H1 (cell line): ENCODE results near the gene R3HDM2. TPM values are rescaled to one million over a fixed set of nuclear protein-coding genes. Genes with fewer than 3 reads are reported as not detected.

ENCODE experiments used
- CTCF ChIA-PET: fragments of 300-600 bp; sonication (Branson Sonifier 250); formaldehyde crosslinking; loops from one replicate; lab custom pipeline; 2021; ENCODE audit not compliant: partially characterized antibody; lab: Charles Lee
- POLR2A ChIA-PET: fragments of 300-600 bp; sonication (Branson Sonifier 250); formaldehyde crosslinking; loops from one replicate; lab custom pipeline; 2021; ENCODE audit warnings: inconsistent platforms; ENCODE audit not compliant: partially characterized antibody; lab: Charles Lee
- DNase-seq, 2 experiments: peaks; one replicate each; pipeline versions ENCODE4 v3.0.0 to v3.0.0-alpha.2; 2010 to 2022; ENCODE audit warnings: low spot score in 2 of 2, low read depth in 1 of 2, mixed read lengths in 1 of 2
- FAIRE-seq: peaks from 2 replicates; lab custom pipeline; 2011; peaks lifted over from hg19 to GRCh38; lab: Jason Lieb, UNC
- H2AFZ ChIP-seq: 2 replicates; pipeline ENCODE4 v1.8.1; 2012; ENCODE audit warnings: low read length, inconsistent platforms
- H2AK5ac ChIP-seq: 2 replicates; pipeline ENCODE4 v1.6.1; 2013; ENCODE audit warnings: low read depth, low read length
- H2BK120ac ChIP-seq: replicated peaks from 2 replicates; pipeline ENCODE3; 2013; ENCODE audit warnings: low read depth, low read length, inconsistent platforms
- H2BK12ac ChIP-seq: 2 replicates; pipeline ENCODE4 v1.6.1; 2013; ENCODE audit warnings: low read depth, low read length
- H2BK15ac ChIP-seq: 2 replicates; pipeline ENCODE4 v1.6.1; 2013; ENCODE audit warnings: low read length
- H2BK20ac ChIP-seq: 2 replicates; pipeline ENCODE4 v1.6.1; 2013; ENCODE audit warnings: low read length
- H2BK5ac ChIP-seq: 2 replicates; pipeline ENCODE4 v1.6.1; 2013; ENCODE audit warnings: low read depth, low read length
- H3K14ac ChIP-seq: 2 replicates; pipeline ENCODE4 v1.6.1; 2013; ENCODE audit warnings: inconsistent platforms; ENCODE audit not compliant: insufficient read length
- H3K18ac ChIP-seq: 2 replicates; pipeline ENCODE4 v1.6.1; 2013; ENCODE audit warnings: low read length; ENCODE audit errors: extremely low read depth
- H3K23ac ChIP-seq: 2 replicates; pipeline ENCODE4 v1.6.1; 2013; ENCODE audit warnings: inconsistent platforms; ENCODE audit not compliant: insufficient read length
- H3K23me2 ChIP-seq: 2 replicates; pipeline ENCODE4 v1.6.1; 2013; ENCODE audit warnings: low read depth, low read length
- H3K27ac ChIP-seq: 2 replicates; pipeline ENCODE4 v1.6.1; 2011; ENCODE audit warnings: low read depth, low read length, inconsistent platforms
- H3K27me3 ChIP-seq, 4 experiments: replicated peaks in 1 of 4; 1 replicate in 1 of 4; 2 replicates in 3 of 4; pipeline versions ENCODE4 v1.6.1 to v1.8.1; 2011 to 2013; ENCODE audit warnings: low read length in 3 of 4, mild to moderate bottlenecking in 3 of 4, inconsistent platforms in 2 of 4, mixed read lengths in 2 of 4, moderate library complexity in 1 of 4; ENCODE audit not compliant: control insufficient read depth in 3 of 4, insufficient read depth in 3 of 4; ENCODE audit errors: extremely low read depth in 1 of 4
- H3K36me3 ChIP-seq, 4 experiments: 2 replicates each; pipeline versions ENCODE4 v1.6.1 to v1.8.1; 2011 to 2013; ENCODE audit warnings: mild to moderate bottlenecking in 4 of 4, low read length in 3 of 4, moderate library complexity in 2 of 4, control low read depth in 1 of 4, inconsistent platforms in 1 of 4; ENCODE audit not compliant: insufficient read depth in 4 of 4, control insufficient read depth in 2 of 4
- H3K4ac ChIP-seq: replicated peaks from 2 replicates; pipeline ENCODE3; 2013; ENCODE audit warnings: low read length, low read depth, mixed read lengths, inconsistent platforms; ENCODE audit not compliant: insufficient read length
- H3K4me1 ChIP-seq, 4 experiments: replicated peaks in 1 of 4; 1 replicate in 1 of 4; 2 replicates in 3 of 4; pipeline versions ENCODE4 v1.6.1 to v1.8.1; 2011 to 2013; ENCODE audit warnings: low read length in 3 of 4, inconsistent platforms in 2 of 4, mixed read lengths in 1 of 4; ENCODE audit not compliant: insufficient read depth in 4 of 4, control insufficient read depth in 3 of 4
- H3K4me2 ChIP-seq, 2 experiments: 2 replicates each; pipeline versions ENCODE4 v1.6.1 to v1.8.1; 2011 to 2013; ENCODE audit warnings: low read depth in 2 of 2, low read length in 2 of 2, control low read depth in 1 of 2, inconsistent platforms in 1 of 2, mild to moderate bottlenecking in 1 of 2; ENCODE audit not compliant: insufficient read depth in 1 of 2
- H3K4me3 ChIP-seq, 4 experiments: fragments of 200-600, 300-600 bp in 1 of 4; sonication (generic), shearing (Covaris generic), sonication (Bioruptor Twin) in 1 of 4; 2 replicates each; pipeline versions ENCODE4 v1.5.1 to v1.8.1; 2011 to 2016; ENCODE audit warnings: low read length in 4 of 4, low read depth in 3 of 4, control low read depth in 2 of 4, inconsistent platforms in 2 of 4, mild to moderate bottlenecking in 2 of 4, mixed read lengths in 1 of 4, moderate library complexity in 1 of 4; ENCODE audit not compliant: insufficient read depth in 2 of 4; ENCODE audit errors: extremely low read depth in 1 of 4
- H3K56ac ChIP-seq: replicated peaks from 2 replicates; pipeline ENCODE3; 2013; ENCODE audit warnings: low read depth, mild to moderate bottlenecking, mixed read lengths, low read length, inconsistent platforms; ENCODE audit not compliant: insufficient read length
- H3K79me1 ChIP-seq: 2 replicates; pipeline ENCODE4 v1.6.1; 2013; ENCODE audit warnings: low read depth, low read length, control low read depth
- H3K79me2 ChIP-seq, 2 experiments: 2 replicates each; pipeline versions ENCODE4 v1.6.1 to v1.8.1; 2012 to 2013; ENCODE audit warnings: low read length in 2 of 2, mild to moderate bottlenecking in 2 of 2, inconsistent platforms in 1 of 2; ENCODE audit not compliant: insufficient read depth in 2 of 2, control insufficient read depth in 1 of 2
- H3K9ac ChIP-seq, 4 experiments: replicated peaks in 1 of 4; 1 replicate in 1 of 4; 2 replicates in 3 of 4; pipeline versions ENCODE4 v1.6.1 to v1.8.1; 2011 to 2013; ENCODE audit warnings: low read depth in 3 of 4, low read length in 3 of 4, control low read depth in 2 of 4, mild to moderate bottlenecking in 2 of 4, moderate library complexity in 2 of 4, inconsistent platforms in 1 of 4; ENCODE audit errors: extremely low read depth in 1 of 4
- H3K9me3 ChIP-seq, 2 experiments: 2 replicates each; pipeline versions ENCODE4 v1.6.1 to v1.8.1; 2012 to 2013; ENCODE audit warnings: mild to moderate bottlenecking in 2 of 2, moderate library complexity in 2 of 2, control low read depth in 1 of 2, inconsistent platforms in 1 of 2, low read depth in 1 of 2, low read length in 1 of 2, mixed read lengths in 1 of 2; ENCODE audit not compliant: insufficient read depth in 2 of 2
- H4K20me1 ChIP-seq, 2 experiments: replicated peaks in 1 of 2; 2 replicates each; pipeline versions ENCODE3 to v1.8.1; 2011 to 2013; ENCODE audit warnings: inconsistent platforms in 2 of 2, low read length in 2 of 2, mild to moderate bottlenecking in 1 of 2; ENCODE audit not compliant: insufficient read depth in 2 of 2, control insufficient read depth in 1 of 2
- H4K5ac ChIP-seq: 2 replicates; pipeline ENCODE4 v1.6.1; 2013; ENCODE audit warnings: low read length, low read depth, mixed read lengths, inconsistent platforms; ENCODE audit not compliant: insufficient read length
- H4K8ac ChIP-seq: 2 replicates; pipeline ENCODE4 v1.8.0; 2013; ENCODE audit warnings: mild to moderate bottlenecking, moderate library complexity, low read length, inconsistent platforms; ENCODE audit not compliant: insufficient read depth; ENCODE audit errors: extremely low read depth
- H4K91ac ChIP-seq: replicated peaks from 2 replicates; pipeline ENCODE3; 2013; ENCODE audit warnings: low read length, mixed read lengths, inconsistent platforms; ENCODE audit not compliant: insufficient read length
- HDAC2 ChIP-seq, 2 experiments: fragments of 300-600 bp in 1 of 2; sonication (generic) in 1 of 2; IDR thresholded peaks; 2 replicates each; pipeline ENCODE4 v1.6.1; 2011 to 2012; ENCODE audit warnings: low read depth in 2 of 2, low read length in 2 of 2, mild to moderate bottlenecking in 2 of 2, moderate library complexity in 2 of 2, borderline replicate concordance in 1 of 2, inconsistent platforms in 1 of 2
- SAP30 ChIP-seq: fragments of 300-600 bp; sonication (generic); IDR thresholded peaks from 2 replicates; pipeline ENCODE4 v1.7.1; 2012; ENCODE audit warnings: low read length, moderate library complexity, mild to moderate bottlenecking, inconsistent platforms; ENCODE audit not compliant: insufficient read depth, insufficient replicate concordance
- SP4 ChIP-seq: IDR thresholded peaks from 2 replicates; pipeline ENCODE4 v1.6.1; 2012; ENCODE audit warnings: low read length, inconsistent platforms
- WGBS, 2 experiments: shearing (Covaris generic) in 1 of 2; methylation state at CpG; one replicate each; pipeline versions ENCODE4 v1.1.6 to v1.1.7; 2013 to 2015; ENCODE audit warnings: low lambda C conversion rate in 2 of 2, mixed read lengths in 2 of 2, inconsistent platforms in 1 of 2, low coverage in 1 of 2, missing lambda C conversion rate in 1 of 2; ENCODE audit not compliant: insufficient replicate concordance in 2 of 2, insufficient coverage in 1 of 2, insufficient read length in 1 of 2; ENCODE audit errors: extremely low coverage in 1 of 2, missing lambda C conversion rate in 1 of 2; 5-methylcytosine and 5-hydroxymethylcytosine counted together
- polyA plus RNA-seq, 7 experiments: library from polyadenylated mRNA; depleted of rRNA in 3 of 7; stranded (reverse) in 5 of 7; unstranded in 2 of 7; fragments of >200 nt in 5 of 7; fragments of 200-250 nt in 2 of 7; gene quantifications; 1 replicate in 5 of 7; 2 replicates in 1 of 7; 4 replicates in 1 of 7; pipeline versions ENCODE4 v1.2.1 to v1.2.3, GENCODE V29; 2011 to 2013; ENCODE audit warnings: missing spikeins in 2 of 7, mixed read lengths in 2 of 7
- total RNA-seq: library from RNA; stranded (reverse); fragmentation: NEBNext Ultra II Directional; extraction: Animal tissue kit (Norgen Biotek cat#: 25700); gene quantifications from 2 replicates; pipeline ENCODE4 v1.2.1, GENCODE V29; 2021

Gene R3HDM2
- total and polyA plus RNA-seq, 2 of the 8 experiments (the other 6 are each of a cell fraction or from before 2014, with no cell fraction given): 25.6 to 27.0 TPM

DNA sequence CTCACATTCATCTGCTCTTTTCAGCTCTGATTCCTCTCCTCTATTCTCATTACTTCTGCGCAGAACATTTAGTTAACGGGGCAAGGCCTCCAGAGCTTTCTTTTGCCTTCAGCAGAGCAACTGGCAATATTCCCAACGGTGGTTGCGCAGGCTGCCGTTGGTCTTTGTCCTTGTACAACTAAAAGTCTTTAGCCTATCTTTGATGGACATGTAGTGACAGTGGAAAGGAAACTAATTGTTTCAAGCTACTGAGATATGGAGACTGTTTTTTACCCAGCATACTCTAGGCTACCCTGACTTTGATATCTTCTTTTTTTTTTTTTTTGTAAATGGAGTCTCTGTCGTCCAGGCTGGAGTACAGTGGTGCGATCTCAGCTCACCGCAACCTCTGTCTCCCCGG lies 12.6 kb downstream of the R3HDM2 start:
- Histone ChIP-seq H3K23me2 (no peaks in the 10 kb centered on the region), H4K8ac (no peak overlapping the region), H2BK5ac (no peak overlapping the region), H3K9ac (no peak overlapping the region), H3K36me3 (no peaks in the 10 kb centered on the region), H3K56ac (no peak overlapping the region), H3K23ac (no peak overlapping the region), H4K91ac (no peak overlapping the region), H2BK12ac (no peak overlapping the region), H2BK20ac (no peak overlapping the region), H3K4ac (no peak overlapping the region), H2BK15ac (no peak overlapping the region), H3K14ac (no peak overlapping the region), H3K79me2 (0 out of 4 replicates have a peak, but pooled peaks cover 0 to 4% of the 10 kb centered on the region in 2 experiments), H3K27ac (no peak overlapping the region), H3K79me1 (peaks cover 2% of the 10 kb centered on the region; the same call in 1 of the 2 replicates), H3K18ac (no peak overlapping the region), H4K5ac (no peak overlapping the region), H3K27me3 (no peaks in the 10 kb centered on the region), H3K4me2 (no peak overlapping the region), H4K20me1 (peaks cover 0 to 4% of the 10 kb centered on the region in 2 experiments), H3K9me3 (no peaks in the 10 kb centered on the region), H3K4me1 (no peaks in the 10 kb centered on the region; a peak in 1 of 7 replicates), H3K4me3 (no peak overlapping the region), H2AK5ac (no peak overlapping the region), H2AFZ (no peak overlapping the region), H2BK120ac (no peak overlapping the region)
- DNase-seq: no peak
- FAIRE-seq: no peak
- TF ChIP-seq SP4 (no peak), HDAC2 (IDR thresholded peaks at IDR 0.05; ENCODE audit: borderline replicate concordance in 1 of 2, low read depth in 2 of 2, low read length in 2 of 2) (no peak), SAP30 (no peak)
- WGBS, 2 experiments: 92% methylated on average over 5 of the region's 9 CpGs; no CpG with 5 or more reads in 1 of the 2 experiments
- ChIA-PET POLR2A (interaction anchor here (0.7 to 2.2 kb wide), 4 partner anchors 12 to 124 kb away, joined by 3 to 8 read pairs (median 3); no protein-coding TSS in a partner anchor), CTCF (interaction anchor here (0.6 to 2.7 kb wide), 5 partner anchors 13 to 153 kb away, joined by 3 to 12 read pairs (median 3); no protein-coding TSS in a partner anchor)
